ENCODE data around the gene MINDY3.
A peak's percentile ranks its signal among the peaks of the same experiment; 100 is the strongest.
"Not testable (repeated sequence)": the region's sequence is repeated elsewhere in the genome, so short reads cannot be mapped to it uniquely, and the experiment has no call there.

Gene MINDY3

GRCh38 chr10:15872645-15873044 lies 12.3 kb upstream of the MINDY3 start:
- H3K27me3 ChIP-seq (ENCODE audit: insufficient read depth, low read length), result peaks cover 39% of the 10 kb centered on the region
- WGBS, result 91% methylated on average over 4 of the region's 4 CpGs
- not testable (repeated sequence) for H3K27ac ChIP-seq (ENCODE audit: low read depth, low read length); H3K9ac ChIP-seq (ENCODE audit: low read depth, low read length); H3K4me3 ChIP-seq (ENCODE audit: low read length); H3K4me1 ChIP-seq (ENCODE audit: insufficient read depth, low read length); H3K36me3 ChIP-seq (ENCODE audit: insufficient read depth, low read length); H3K9me3 ChIP-seq (ENCODE audit: insufficient read depth, low read depth, low read length)

DNA sequence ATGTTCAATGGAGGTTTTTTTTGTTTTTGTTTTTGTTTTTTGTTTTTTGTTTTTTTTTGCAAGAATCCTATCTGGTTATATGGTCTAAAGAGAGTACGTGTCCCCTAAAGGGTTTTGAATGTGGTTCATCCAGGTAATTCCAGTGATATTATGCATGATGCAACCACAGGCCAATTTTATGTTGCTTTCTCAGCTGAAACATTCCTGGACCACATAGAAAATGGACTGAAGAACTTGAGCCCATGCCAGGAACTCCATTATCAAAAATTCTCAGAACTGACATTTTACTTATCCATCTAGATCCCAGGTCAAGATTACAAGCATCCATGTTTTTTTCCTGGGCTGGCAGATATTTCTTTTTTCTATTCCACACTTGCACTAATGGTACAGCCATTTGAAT lies 11.5 kb upstream of the MINDY3 start:
- Histone ChIP-seq H3K4me1 (ENCODE audit: insufficient read depth, low read length) (no peaks in the 10 kb centered on the region), H3K27ac (ENCODE audit: low read depth, low read length) (no peak overlapping the region), H3K9ac (ENCODE audit: low read depth, low read length) (no peak overlapping the region), H3K9me3 (ENCODE audit: insufficient read depth, low read depth, low read length) (no peaks in the 10 kb centered on the region), H3K4me3 (ENCODE audit: low read length) (no peak overlapping the region), H3K27me3 (ENCODE audit: insufficient read depth, low read length) (peaks cover 48% of the 10 kb centered on the region), H3K36me3 (ENCODE audit: insufficient read depth, low read length) (no peaks in the 10 kb centered on the region)
- 91% methylated on average over 1 of the region's 1 CpG for WGBS

- Histone ChIP-seq H3K27me3 (ENCODE audit: insufficient read depth, low read length) (peaks cover 67% of the 10 kb centered on the region), H3K4me3 (ENCODE audit: low read length) (no peak overlapping the region), H3K4me1 (ENCODE audit: insufficient read depth, low read length) (no peaks in the 10 kb centered on the region), H3K9me3 (ENCODE audit: insufficient read depth, low read depth, low read length) (no peaks in the 10 kb centered on the region), H3K9ac (ENCODE audit: low read depth, low read length) (no peak overlapping the region), H3K36me3 (ENCODE audit: insufficient read depth, low read length) (no peaks in the 10 kb centered on the region), H3K27ac (ENCODE audit: low read depth, low read length) (no peak overlapping the region)
Measured at GRCh38 chr10:15869935-15870334, 9.6 kb upstream of the MINDY3 start.

DNA sequence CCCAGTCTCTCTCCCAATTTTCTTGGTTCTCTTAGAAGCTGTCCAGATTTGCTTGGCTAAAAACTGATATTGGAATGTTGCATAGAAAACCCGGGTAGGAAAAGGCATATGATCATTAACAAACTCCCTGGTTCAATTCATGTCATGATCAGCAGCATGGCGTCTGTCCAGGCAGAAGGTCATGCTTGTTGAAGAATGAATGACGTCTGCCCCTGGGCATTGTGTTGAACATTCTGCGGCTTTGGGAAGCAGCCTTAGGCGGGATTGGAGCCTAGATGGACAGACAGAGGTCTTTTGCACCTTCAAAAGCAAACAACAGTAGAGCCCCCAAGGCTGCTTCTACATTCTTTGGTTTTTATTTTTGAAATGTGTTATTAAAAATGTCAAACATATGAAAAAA lies 7.7 kb upstream of the MINDY3 start:
- H3K27me3 ChIP-seq (ENCODE audit: insufficient read depth, low read length), result peaks cover 86% of the 10 kb centered on the region
- H3K27ac ChIP-seq (ENCODE audit: low read depth, low read length), result no peak overlapping the region
- no peak overlapping the region for H3K4me3 ChIP-seq (ENCODE audit: low read length)
- H3K9ac ChIP-seq (ENCODE audit: low read depth, low read length), result no peak overlapping the region
- 83% methylated on average over 5 of the region's 5 CpGs for WGBS
- no peaks in the 10 kb centered on the region for H3K9me3 ChIP-seq (ENCODE audit: insufficient read depth, low read depth, low read length)
- H3K36me3 ChIP-seq (ENCODE audit: insufficient read depth, low read length), result no peaks in the 10 kb centered on the region
- no peaks in the 10 kb centered on the region for H3K4me1 ChIP-seq (ENCODE audit: insufficient read depth, low read length)

DNA sequence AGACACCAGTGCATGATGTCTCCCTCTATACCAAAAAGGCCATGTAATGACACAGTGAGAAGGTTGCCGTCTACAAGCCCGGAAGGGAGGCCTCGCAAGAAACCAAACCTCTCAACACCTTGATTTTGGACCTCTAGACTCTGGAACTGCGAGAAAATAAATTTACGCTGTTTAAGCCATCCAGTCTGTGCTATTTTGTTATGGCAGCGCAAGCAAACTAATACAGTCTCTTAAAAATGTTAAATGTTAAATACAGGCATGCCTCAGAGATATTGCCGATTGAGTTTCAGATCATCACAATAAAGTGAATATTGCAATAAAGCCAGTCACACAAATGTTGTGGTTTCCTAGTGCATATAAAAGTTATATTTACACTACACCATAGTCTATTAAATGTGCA lies 5.0 kb upstream of the MINDY3 start:
- no peak overlapping the region for H3K27ac ChIP-seq (ENCODE audit: low read depth, low read length)
- peaks cover 9% of the 10 kb centered on the region; the same call in 1 of the 2 replicates for H3K9me3 ChIP-seq (ENCODE audit: insufficient read depth, low read depth, low read length)
- H3K4me1 ChIP-seq (ENCODE audit: insufficient read depth, low read length), result no peaks in the 10 kb centered on the region
- peaks cover 91% of the 10 kb centered on the region for H3K27me3 ChIP-seq (ENCODE audit: insufficient read depth, low read length)
- H3K36me3 ChIP-seq (ENCODE audit: insufficient read depth, low read length), result no peaks in the 10 kb centered on the region
- no peak overlapping the region for H3K9ac ChIP-seq (ENCODE audit: low read depth, low read length)
- WGBS, result 91% methylated on average over 7 of the region's 7 CpGs
- H3K4me3 ChIP-seq (ENCODE audit: low read length), result no peak overlapping the region

DNA sequence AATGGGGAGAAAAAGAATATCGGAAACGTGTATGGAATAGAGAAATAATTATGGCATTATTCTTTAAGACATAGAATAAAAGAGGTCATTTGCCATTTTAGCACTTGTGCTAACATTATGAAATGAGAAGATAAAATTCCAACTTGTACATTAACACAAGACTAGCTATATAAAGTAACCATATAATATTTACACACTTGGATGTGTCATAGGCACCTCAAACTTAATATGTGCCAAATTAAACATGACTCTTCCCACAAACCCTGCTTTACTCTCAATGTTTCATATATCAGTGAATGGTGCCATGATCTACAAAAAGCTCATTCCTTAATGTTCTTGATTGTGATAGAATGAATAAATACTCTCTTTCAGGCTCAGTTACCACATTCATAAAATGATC lies 4.1 kb upstream of the MINDY3 start:
- Histone ChIP-seq H3K4me1 (ENCODE audit: insufficient read depth, low read length) (no peaks in the 10 kb centered on the region), H3K36me3 (ENCODE audit: insufficient read depth, low read length) (no peaks in the 10 kb centered on the region), H3K27me3 (ENCODE audit: insufficient read depth, low read length) (peaks cover 82% of the 10 kb centered on the region), H3K4me3 (ENCODE audit: low read length) (no peak overlapping the region), H3K9ac (ENCODE audit: low read depth, low read length) (no peak overlapping the region), H3K27ac (ENCODE audit: low read depth, low read length) (no peak overlapping the region), H3K9me3 (ENCODE audit: insufficient read depth, low read depth, low read length) (peaks cover 9% of the 10 kb centered on the region; the same call in 1 of the 2 replicates)
- WGBS, result 95% methylated on average over 2 of the region's 2 CpGs

GRCh38 chr10:15863733-15864132 lies 3.4 kb upstream of the MINDY3 start:
- Histone ChIP-seq H3K27ac (ENCODE audit: low read depth, low read length) (no peak overlapping the region), H3K27me3 (ENCODE audit: insufficient read depth, low read length) (peaks cover 82% of the 10 kb centered on the region)

GRCh38 chr10:15863323-15863722 lies 3.0 kb upstream of the MINDY3 start:
- Histone ChIP-seq H3K36me3 (ENCODE audit: insufficient read depth, low read length) (no peaks in the 10 kb centered on the region), H3K9me3 (ENCODE audit: insufficient read depth, low read depth, low read length) (peaks cover 9% of the 10 kb centered on the region; the same call in 1 of the 2 replicates), H3K4me1 (ENCODE audit: insufficient read depth, low read length) (peaks cover 6% of the 10 kb centered on the region; the same call in 1 of the 2 replicates), H3K9ac (ENCODE audit: low read depth, low read length) (no peak overlapping the region), H3K27ac (ENCODE audit: low read depth, low read length) (no peak overlapping the region), H3K4me3 (ENCODE audit: low read length) (no peak overlapping the region), H3K27me3 (ENCODE audit: insufficient read depth, low read length) (peaks cover 81% of the 10 kb centered on the region)
- WGBS, result no CpG with 5 or more reads among the region's 1 CpG

More at GRCh38 chr10:15863733-15864132, 3.4 kb upstream of the MINDY3 start:
- H3K36me3 ChIP-seq (ENCODE audit: insufficient read depth, low read length), result no peaks in the 10 kb centered on the region
- peaks cover 9% of the 10 kb centered on the region; the same call in 1 of the 2 replicates for H3K9me3 ChIP-seq (ENCODE audit: insufficient read depth, low read depth, low read length)
- peaks cover 5% of the 10 kb centered on the region; the same call in 1 of the 2 replicates for H3K4me1 ChIP-seq (ENCODE audit: insufficient read depth, low read length)
- no peak overlapping the region for H3K9ac ChIP-seq (ENCODE audit: low read depth, low read length)
- H3K4me3 ChIP-seq (ENCODE audit: low read length), result no peak overlapping the region

- Histone ChIP-seq H3K36me3 (ENCODE audit: insufficient read depth, low read length) (no peaks in the 10 kb centered on the region), H3K4me1 (ENCODE audit: insufficient read depth, low read length) (peaks cover 6% of the 10 kb centered on the region; the same call in 1 of the 2 replicates), H3K27me3 (ENCODE audit: insufficient read depth, low read length) (peaks cover 56% of the 10 kb centered on the region), H3K9ac (ENCODE audit: low read depth, low read length) (no peak overlapping the region), H3K27ac (ENCODE audit: low read depth, low read length) (no peak overlapping the region), H3K4me3 (ENCODE audit: low read length) (peak overlapping the region; percentile 99), H3K9me3 (ENCODE audit: insufficient read depth, low read depth, low read length) (peaks cover 9% of the 10 kb centered on the region; the same call in 1 of the 2 replicates)
- 72% methylated on average over 8 of the region's 8 CpGs for WGBS
Measured at GRCh38 chr10:15860692-15861201, 440 bp upstream of the MINDY3 start.

- Histone ChIP-seq H3K27me3 (ENCODE audit: insufficient read depth, low read length) (peaks cover 44% of the 10 kb centered on the region), H3K4me1 (ENCODE audit: insufficient read depth, low read length) (peaks cover 6% of the 10 kb centered on the region; the same call in 1 of the 2 replicates), H3K4me3 (ENCODE audit: low read length) (peak overlapping the region; percentile 99), H3K27ac (ENCODE audit: low read depth, low read length) (no peak overlapping the region), H3K36me3 (ENCODE audit: insufficient read depth, low read length) (no peaks in the 10 kb centered on the region), H3K9me3 (ENCODE audit: insufficient read depth, low read depth, low read length) (peaks cover 9% of the 10 kb centered on the region; the same call in 1 of the 2 replicates), H3K9ac (ENCODE audit: low read depth, low read length) (peak overlapping the region; percentile 64; the same call in 1 of the 2 replicates)
- 32% methylated on average over 10 of the region's 10 CpGs for WGBS
Measured at GRCh38 chr10:15859509-15859905, 800 bp downstream of the MINDY3 start.

DNA sequence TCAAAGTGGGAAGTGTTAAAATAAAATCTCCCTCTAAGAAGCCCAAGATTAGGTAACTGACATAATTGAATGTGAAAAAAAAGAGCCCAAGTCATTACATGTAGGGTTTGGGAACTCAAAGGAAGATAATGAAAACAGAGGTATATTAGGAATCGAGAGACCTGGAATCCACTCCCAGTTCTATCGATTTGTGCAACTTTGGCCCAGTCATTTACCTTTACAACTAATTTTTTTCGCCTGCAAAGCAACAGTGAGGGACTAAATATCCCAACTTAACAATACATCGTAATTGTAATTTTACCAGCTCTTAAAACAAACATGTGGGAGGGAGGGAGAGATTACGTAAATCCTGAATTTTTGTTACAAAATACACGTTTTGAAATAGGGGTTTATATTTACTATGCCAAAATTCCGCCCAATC lies 1.4 kb downstream of the MINDY3 start:
- Histone ChIP-seq H3K4me1 (ENCODE audit: insufficient read depth, low read length) (peaks cover 6% of the 10 kb centered on the region; the same call in 1 of the 2 replicates), H3K36me3 (ENCODE audit: insufficient read depth, low read length) (no peaks in the 10 kb centered on the region), H3K27me3 (ENCODE audit: insufficient read depth, low read length) (peaks cover 38% of the 10 kb centered on the region), H3K9me3 (ENCODE audit: insufficient read depth, low read depth, low read length) (peaks cover 9% of the 10 kb centered on the region; the same call in 1 of the 2 replicates), H3K9ac (ENCODE audit: low read depth, low read length) (no peak overlapping the region), H3K27ac (ENCODE audit: low read depth, low read length) (no peak overlapping the region), H3K4me3 (ENCODE audit: low read length) (peak overlapping the region; percentile 99; the same call in 1 of the 2 replicates)
- 97% methylated on average over 3 of the region's 7 CpGs for WGBS
